ENCODE results near the gene GALNT10.

DNA sequence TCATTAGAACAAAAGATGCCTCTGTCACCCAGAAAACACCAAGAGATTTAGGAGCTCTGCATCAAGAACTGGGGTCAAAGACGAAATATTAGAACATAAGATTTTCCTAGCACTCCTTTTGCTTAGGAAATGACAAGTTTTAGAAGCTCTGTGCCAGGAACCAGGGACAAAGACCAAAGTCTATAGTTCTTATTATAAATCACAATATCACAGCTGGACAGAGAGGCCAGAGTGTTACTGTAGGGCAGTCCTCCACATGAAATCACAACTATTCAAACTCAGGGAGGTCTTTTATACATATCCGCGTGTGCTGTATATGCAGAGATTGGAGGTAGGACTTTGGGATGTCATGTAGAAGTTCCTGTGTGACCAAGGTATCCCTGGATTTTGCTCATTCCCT is 138.5 kb downstream of the GALNT10 start:
- TF ChIP-seq POLR2AphosphoS5 (IDR thresholded peaks at IDR 0.05), result no peak
- TF ChIP-seq, protein P1, sequence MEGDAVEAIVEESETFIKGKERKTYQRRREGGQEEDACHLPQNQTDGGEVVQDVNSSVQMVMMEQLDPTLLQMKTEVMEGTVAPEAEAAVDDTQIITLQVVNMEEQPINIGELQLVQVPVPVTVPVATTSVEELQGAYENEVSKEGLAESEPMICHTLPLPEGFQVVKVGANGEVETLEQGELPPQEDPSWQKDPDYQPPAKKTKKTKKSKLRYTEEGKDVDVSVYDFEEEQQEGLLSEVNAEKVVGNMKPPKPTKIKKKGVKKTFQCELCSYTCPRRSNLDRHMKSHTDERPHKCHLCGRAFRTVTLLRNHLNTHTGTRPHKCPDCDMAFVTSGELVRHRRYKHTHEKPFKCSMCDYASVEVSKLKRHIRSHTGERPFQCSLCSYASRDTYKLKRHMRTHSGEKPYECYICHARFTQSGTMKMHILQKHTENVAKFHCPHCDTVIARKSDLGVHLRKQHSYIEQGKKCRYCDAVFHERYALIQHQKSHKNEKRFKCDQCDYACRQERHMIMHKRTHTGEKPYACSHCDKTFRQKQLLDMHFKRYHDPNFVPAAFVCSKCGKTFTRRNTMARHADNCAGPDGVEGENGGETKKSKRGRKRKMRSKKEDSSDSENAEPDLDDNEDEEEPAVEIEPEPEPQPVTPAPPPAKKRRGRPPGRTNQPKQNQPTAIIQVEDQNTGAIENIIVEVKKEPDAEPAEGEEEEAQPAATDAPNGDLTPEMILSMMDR (IDR thresholded peaks at IDR 0.05 in 8 of 11, conservative IDR thresholded peaks at IDR 0.05 in 3 of 11), result no peak

Data from spleen (tissue), 7 donors.